NCI-H2227 treated with DMSO at 0.1 percent for 48 hours (cell line): ENCODE data around the gene RPS29.
A peak's percentile ranks its signal among the peaks of the same experiment; 100 is the strongest.
"Not testable (repeated sequence)": the region's sequence is repeated elsewhere in the genome, so short reads cannot be mapped to it uniquely, and the experiment has no call there.

ENCODE experiments used
- DNase-seq: peaks from one replicate; lab custom pipeline; 2025; lab: John Stamatoyannopoulos, UW

The RPS29 gene

GRCh38 chr14:49585803-49586672 lies at the start of gene RPS29:
Gene RPS29 (minus strand): TSS chr14:49586380. CDS start chr14:49586346, 34 bp downstream.
- DNase-seq = peak; percentile 99

- DNase-seq = peak; percentile 41
Observed at GRCh38 chr14:49634547-49635334, 48.6 kb upstream of the RPS29 start, which contains the start of gene DNAAF2. Gene DNAAF2 (minus strand): TSS chr14:49635244. CDS start chr14:49635149, 95 bp downstream.

GRCh38 chr14:49633640-49634546 lies 47.7 kb upstream of the RPS29 start:
- peak; percentile 91 for DNase-seq

GRCh38 chr14:49623941-49624839 lies 38.0 kb upstream of the RPS29 start:
- no peak for DNase-seq

GRCh38 chr14:49623387-49623786 lies 37.2 kb upstream of the RPS29 start:
- no peak for DNase-seq

- no peak for DNase-seq
Observed at GRCh38 chr14:49622022-49622607, 35.9 kb upstream of the RPS29 start.

- DNase-seq = no peak
Observed at GRCh38 chr14:49621114-49621881, 35.1 kb upstream of the RPS29 start.

GRCh38 chr14:49620182-49621113 lies 34.3 kb upstream of the RPS29 start, which contains the start of the genes MGAT2 and RPL36AL:
Gene MGAT2 (plus strand): TSS chr14:49620799. CDS start chr14:49621269, 470 bp downstream.
Gene RPL36AL (minus strand): TSS chr14:49620626. CDS start chr14:49619104, 1,522 bp downstream.
- peak; percentile 97 for DNase-seq

GRCh38 chr14:49619730-49620129 lies 33.5 kb upstream of the RPS29 start:
- DNase-seq = no peak

GRCh38 chr14:49619273-49619672 lies 33.1 kb upstream of the RPS29 start:
- DNase-seq = not testable (repeated sequence)

- DNase-seq = no peak
Observed at GRCh38 chr14:49617852-49618519, 31.8 kb upstream of the RPS29 start.

GRCh38 chr14:49615776-49616175 lies 29.6 kb upstream of the RPS29 start:
- no peak for DNase-seq

- no peak for DNase-seq
Observed at GRCh38 chr14:49614196-49614595, 28.0 kb upstream of the RPS29 start.

- no peak for DNase-seq
Observed at GRCh38 chr14:49612671-49613070, 26.5 kb upstream of the RPS29 start.

- DNase-seq = no peak
Observed at GRCh38 chr14:49612251-49612650, 26.1 kb upstream of the RPS29 start.

GRCh38 chr14:49607583-49607982 lies 21.4 kb upstream of the RPS29 start:
- no peak for DNase-seq

GRCh38 chr14:49598485-49599300 lies 12.5 kb upstream of the RPS29 start, which contains the start of gene LRR1:
Gene LRR1 (plus strand): TSS chr14:49598940. CDS start chr14:49599021, 81 bp downstream.
- DNase-seq = peak; percentile 89
